ENCODE data around the gene DOLK. TPM values are rescaled to one million over a fixed set of nuclear protein-coding genes. Genes with fewer than 3 reads are reported as not detected.
"Not testable (repeated sequence)": the region's sequence is repeated elsewhere in the genome, so short reads cannot be mapped to it uniquely, and the experiment has no call there.

Gene DOLK
- total RNA-seq, 1 donor from 2014 or later, result 10.3 TPM

GRCh38 chr9:128946571-128947276 lies 679 bp downstream of the DOLK start:
- peaks cover 28% of the 10 kb centered on the region for H3K36me3 Mint-ChIP-seq (ENCODE audit: low read depth)
- CTCF ChIA-PET, result no interaction called here
- H3K27me3 Mint-ChIP-seq, result no peaks in the 10 kb centered on the region
- H3K4me3 Mint-ChIP-seq, result peak overlapping the region; percentile 98
- no peak for TF ChIP-seq CTCF (IDR thresholded peaks at IDR 0.05)
- peak overlapping the region; percentile 97 for H3K27ac Mint-ChIP-seq
- no peaks in the 10 kb centered on the region for H3K9me3 Mint-ChIP-seq
- DNase-seq (no peak), ATAC-seq (ENCODE audit: low read depth) (peak; percentile 9)
- intact Hi-C loops (cut with micrococcal nuclease), result loop anchor here (1.0 to 10.0 kb wide), 2 partner anchors 65 to 242 kb away; partner anchors contain the start of genes KYAT1 and PKN3
- H3K4me1 Mint-ChIP-seq, result peaks cover 28% of the 10 kb centered on the region
- POLR2A ChIA-PET, result interaction anchor here (0.5 to 1.3 kb wide), 2 partner anchors 22 to 152 kb away, joined by 3 to 9 read pairs; no protein-coding TSS in a partner anchor

- TF ChIP-seq CTCF (IDR thresholded peaks at IDR 0.05), result no peak
- POLR2A ChIA-PET, result interaction anchor here (1.3 kb wide), 1 partner anchor 21 kb away, joined by 3 read pairs; no protein-coding TSS in a partner anchor
- H3K4me1 Mint-ChIP-seq, result peaks cover 27% of the 10 kb centered on the region
- H3K27me3 Mint-ChIP-seq, result no peaks in the 10 kb centered on the region
- H3K36me3 Mint-ChIP-seq (ENCODE audit: low read depth), result peaks cover 22% of the 10 kb centered on the region
- CTCF ChIA-PET, result interaction anchor here (0.6 to 1.1 kb wide), 2 partner anchors 17 to 194 kb away, joined by 3 to 4 read pairs; no protein-coding TSS in a partner anchor
- no peaks in the 10 kb centered on the region for H3K9me3 Mint-ChIP-seq
- intact Hi-C loops (cut with micrococcal nuclease), result loop anchor here (10.0 kb wide), 1 partner anchor 241 kb away; the partner anchor contains the start of gene PKN3
- DNase-seq, result no peak
- ATAC-seq (ENCODE audit: low read depth), result no peak
- H3K4me3 Mint-ChIP-seq, result peak overlapping the region; percentile 98
- H3K27ac Mint-ChIP-seq, result peak overlapping the region; percentile 51
These were observed 1.5 kb downstream of the DOLK start for GRCh38 chr9:128945798-128946501.

- H3K9me3 Mint-ChIP-seq; DNase-seq; H3K27ac Mint-ChIP-seq; ATAC-seq (ENCODE audit: low read depth); POLR2A ChIA-PET; H3K27me3 Mint-ChIP-seq; H3K4me3 Mint-ChIP-seq: not testable (repeated sequence)
- CTCF ChIA-PET, result interaction anchor here (1.1 kb wide), 1 partner anchor 16 kb away, joined by 4 read pairs; no protein-coding TSS in a partner anchor
- Mint-ChIP-seq H3K4me1 (peaks cover 27% of the 10 kb centered on the region), H3K36me3 (ENCODE audit: low read depth) (peaks cover 20% of the 10 kb centered on the region)
- intact Hi-C loops (cut with micrococcal nuclease), result loop anchor here (10.0 kb wide), 1 partner anchor 240 kb away; the partner anchor contains the start of gene PKN3
These were observed 2.4 kb downstream of the DOLK start for GRCh38 chr9:128944966-128945365.

DNA sequence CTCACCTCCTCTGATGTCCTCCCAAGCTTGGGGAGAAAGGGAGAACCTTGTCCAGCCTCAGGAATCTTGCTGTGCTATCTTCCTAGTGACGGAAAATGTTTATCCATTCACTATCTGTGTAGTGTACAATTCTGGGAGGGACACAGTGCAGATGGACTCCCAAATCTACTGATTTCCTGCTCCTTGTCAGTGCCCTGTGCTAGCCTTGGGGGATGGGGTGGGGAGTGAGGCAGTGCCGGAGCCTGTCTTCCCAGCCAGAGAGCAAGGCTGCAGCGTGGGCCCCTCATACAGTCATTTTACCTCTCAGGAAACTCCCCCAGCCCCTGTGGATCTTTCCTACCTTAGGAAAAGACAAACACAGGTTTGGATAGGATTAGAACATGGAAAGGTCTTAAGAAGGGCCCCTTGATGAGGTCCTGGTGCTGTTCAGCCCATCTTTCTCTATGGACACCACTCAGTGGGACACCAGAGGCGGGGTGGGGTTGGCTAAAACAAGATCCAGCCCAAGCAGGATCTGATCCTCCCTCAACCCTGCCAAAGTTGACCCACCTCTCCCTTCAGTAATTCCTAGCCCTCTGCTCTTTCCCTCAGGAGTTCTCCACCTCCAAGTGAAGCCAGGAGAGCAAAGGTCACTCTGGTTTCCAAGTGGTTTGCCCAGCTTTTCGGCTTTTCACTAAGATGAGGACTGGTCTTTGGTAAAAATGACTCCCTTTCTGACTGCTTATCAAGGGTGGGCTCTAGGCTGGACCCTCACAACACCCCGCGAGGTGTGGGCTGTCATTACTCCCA lies 3.4 kb downstream of the DOLK start:
- Mint-ChIP-seq H3K27ac (no peak overlapping the region), H3K4me3 (no peak overlapping the region), H3K27me3 (no peaks in the 10 kb centered on the region), H3K9me3 (no peaks in the 10 kb centered on the region), H3K36me3 (ENCODE audit: low read depth) (peaks cover 18% of the 10 kb centered on the region), H3K4me1 (peaks cover 27% of the 10 kb centered on the region)
- ChIA-PET POLR2A (no interaction called here), CTCF (interaction anchor here (1.2 to 1.3 kb wide), 2 partner anchors 15 to 126 kb away, joined by 4 read pairs; partner anchors contain the start of gene ENDOG)
- no peak for TF ChIP-seq CTCF (IDR thresholded peaks at IDR 0.05)
- DNase-seq (no peak), ATAC-seq (ENCODE audit: low read depth) (no peak)
- intact Hi-C loops (cut with micrococcal nuclease), result loop anchor here (10.0 kb wide), 1 partner anchor 239 kb away; the partner anchor contains the start of gene PKN3
